Esophagus muscularis mucosa (tissue), 4 donors: ENCODE measurements around the gene FAM180B. TPM values are rescaled to one million over a fixed set of nuclear protein-coding genes. Genes with fewer than 3 reads are reported as not detected.

Experiments used
- DNase-seq: peaks from one replicate; pipeline ENCODE4 v3.0.0-alpha.2; 2017; ENCODE audit errors: extremely low spot score
- H3K27ac ChIP-seq, 4 donors: fragments of 200-600 bp; sonication (generic); replicated peaks in 1 of 4; 1 replicate in 3 of 4; 2 replicates in 1 of 4; pipeline ENCODE4 v1.5.1; 2016 to 2019; ENCODE audit warnings: mild to moderate bottlenecking in 1 of 4
- H3K27me3 ChIP-seq, 4 donors: fragments of 200-600 bp; sonication (generic); one replicate each; pipeline versions ENCODE4 v1.5.1 to v1.6.0; 2016 to 2019
- H3K36me3 ChIP-seq, 4 donors: fragments of 200-600 bp; sonication (generic); one replicate each; pipeline ENCODE4 v1.5.1; 2016 to 2019
- H3K4me1 ChIP-seq, 4 donors: fragments of 200-600 bp; sonication (generic); one replicate each; pipeline ENCODE4 v1.5.1; 2016 to 2019
- H3K4me3 ChIP-seq, 4 donors: fragments of 200-600 bp; sonication (generic); 1 replicate in 2 of 4; 2 replicates in 2 of 4; pipeline ENCODE4 v1.5.1; 2016 to 2019; ENCODE audit warnings: mild to moderate bottlenecking in 4 of 4, moderate library complexity in 1 of 4
- H3K9me3 ChIP-seq, 4 donors: fragments of 200-600 bp; sonication (generic); 1 replicate in 3 of 4; 2 replicates in 1 of 4; pipeline ENCODE4 v1.5.1; 2016 to 2019
- CTCF ChIP-seq, 3 experiments: fragments of 200-600 bp in 2 of 3; fragments of 450-650 bp in 1 of 3; sonication (generic) in 2 of 3; IDR thresholded peaks; one replicate each; pipeline ENCODE4 v1.5.1; 2017 to 2019; ENCODE audit warnings: antibody characterized with exemption in 3 of 3, mild to moderate bottlenecking in 2 of 3, moderate library complexity in 1 of 3
- EP300 ChIP-seq: sonication (generic); formaldehyde crosslinking; IDR thresholded peaks from one replicate; pipeline ENCODE4 v1.6.1; 2017; ENCODE audit warnings: antibody characterized with exemption
- POLR2A ChIP-seq: fragments of 450-650 bp; IDR thresholded peaks from one replicate; pipeline ENCODE4 v1.6.1; 2017; ENCODE audit warnings: antibody characterized with exemption, moderate library complexity, mild to moderate bottlenecking, low read depth
- POLR2AphosphoS5 ChIP-seq, 2 donors: sonication (generic); formaldehyde crosslinking; IDR thresholded peaks; one replicate each; pipeline ENCODE4 v1.6.1; 2017; ENCODE audit warnings: antibody characterized with exemption in 2 of 2
- WGBS: methylation state at CpG from one replicate; pipeline ENCODE4 v1.1.5; 2018; 5-methylcytosine and 5-hydroxymethylcytosine counted together
- intact Hi-C: fragments of 100-400 bp; cut with DNase I; formaldehyde crosslinking; loops from one replicate; pipeline ENCODE4 v1.15.1; 2023
- total RNA-seq, 4 donors: library from RNA; depleted of rRNA; stranded (reverse); fragments of >200 nt; gene quantifications; one replicate each; pipeline versions ENCODE4 v1.1.0 to v1.2.1, GENCODE V29; 2016

Gene FAM180B
- total RNA-seq, 4 donors from 2014 or later = 0.66 to 0.80 TPM; not detected in 2

- no peaks in the 10 kb centered on the region for H3K27me3 ChIP-seq
- no peak overlapping the region for H3K4me3 ChIP-seq
- no peak overlapping the region for H3K27ac ChIP-seq
- intact Hi-C loops = no loop called here
- 77% methylated on average over 3 of the region's 3 CpGs for WGBS
- peaks cover 0 to 26% (median 8%) of the 10 kb centered on the region in 4 donors for H3K36me3 ChIP-seq
- TF ChIP-seq CTCF (IDR thresholded peaks at IDR 0.05) = no peak
- no peak for TF ChIP-seq POLR2AphosphoS5 (IDR thresholded peaks at IDR 0.05)
- TF ChIP-seq POLR2A = no peak
- TF ChIP-seq EP300 = no peak
- H3K4me1 ChIP-seq = peaks cover 0 to 27% (median 3%) of the 10 kb centered on the region in 4 donors
- DNase-seq = no peak
- H3K9me3 ChIP-seq = no peaks in the 10 kb centered on the region
Measured at GRCh38 chr11:47609675-47610074, 23.2 kb downstream of the FAM180B start.

- WGBS = 64% methylated on average over 6 of the region's 6 CpGs
- TF ChIP-seq EP300 (no peak), POLR2A (no peak), POLR2AphosphoS5 (IDR thresholded peaks at IDR 0.05) (no peak), CTCF (IDR thresholded peaks at IDR 0.05) (no peak)
Measured at GRCh38 chr11:47611348-47611794, 24.9 kb downstream of the FAM180B start.

DNA sequence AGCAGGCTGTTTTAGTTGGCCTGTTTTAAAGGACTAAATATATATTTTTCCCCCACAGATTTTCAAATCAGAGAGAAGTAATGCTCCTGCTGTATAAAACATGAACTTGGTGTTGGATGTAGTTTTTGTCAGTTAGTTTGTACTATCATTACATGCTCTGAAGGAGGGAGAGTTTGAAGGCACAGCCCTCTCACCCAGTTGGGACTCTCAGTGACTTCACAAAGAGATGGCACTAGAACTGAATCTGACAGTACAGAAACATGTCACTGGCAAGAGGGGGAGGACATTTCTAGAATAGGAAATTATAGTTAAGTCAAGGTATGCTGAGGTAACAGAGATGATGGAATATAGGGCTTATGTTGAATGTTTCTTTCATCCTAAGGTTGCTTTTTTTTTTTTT is 28.8 kb downstream of the FAM180B start:
- no peaks in the 10 kb centered on the region for H3K27me3 ChIP-seq
- DNase-seq = no peak
- H3K4me3 ChIP-seq = no peak overlapping the region
- TF ChIP-seq CTCF (IDR thresholded peaks at IDR 0.05) (no peak), POLR2AphosphoS5 (IDR thresholded peaks at IDR 0.05) (no peak), POLR2A (no peak), EP300 (no peak)
- H3K9me3 ChIP-seq = no peaks in the 10 kb centered on the region
- peaks cover 0 to 10% (median 8%) of the 10 kb centered on the region in 4 donors for H3K4me1 ChIP-seq
- H3K36me3 ChIP-seq = peaks cover 11 to 39% (median 33%) of the 10 kb centered on the region in 4 donors
- intact Hi-C loops = no loop called here
- H3K27ac ChIP-seq = no peak overlapping the region

More at GRCh38 chr11:47611348-47611794, 24.9 kb downstream of the FAM180B start:
- Histone ChIP-seq H3K4me1 (peaks cover 0 to 20% (median 3%) of the 10 kb centered on the region in 4 donors), H3K27me3 (no peaks in the 10 kb centered on the region), H3K36me3 (peaks cover 0 to 31% (median 8%) of the 10 kb centered on the region in 4 donors), H3K4me3 (no peak overlapping the region), H3K9me3 (no peaks in the 10 kb centered on the region), H3K27ac (no peak overlapping the region)
- no peak for DNase-seq
- intact Hi-C loops = no loop called here

DNA sequence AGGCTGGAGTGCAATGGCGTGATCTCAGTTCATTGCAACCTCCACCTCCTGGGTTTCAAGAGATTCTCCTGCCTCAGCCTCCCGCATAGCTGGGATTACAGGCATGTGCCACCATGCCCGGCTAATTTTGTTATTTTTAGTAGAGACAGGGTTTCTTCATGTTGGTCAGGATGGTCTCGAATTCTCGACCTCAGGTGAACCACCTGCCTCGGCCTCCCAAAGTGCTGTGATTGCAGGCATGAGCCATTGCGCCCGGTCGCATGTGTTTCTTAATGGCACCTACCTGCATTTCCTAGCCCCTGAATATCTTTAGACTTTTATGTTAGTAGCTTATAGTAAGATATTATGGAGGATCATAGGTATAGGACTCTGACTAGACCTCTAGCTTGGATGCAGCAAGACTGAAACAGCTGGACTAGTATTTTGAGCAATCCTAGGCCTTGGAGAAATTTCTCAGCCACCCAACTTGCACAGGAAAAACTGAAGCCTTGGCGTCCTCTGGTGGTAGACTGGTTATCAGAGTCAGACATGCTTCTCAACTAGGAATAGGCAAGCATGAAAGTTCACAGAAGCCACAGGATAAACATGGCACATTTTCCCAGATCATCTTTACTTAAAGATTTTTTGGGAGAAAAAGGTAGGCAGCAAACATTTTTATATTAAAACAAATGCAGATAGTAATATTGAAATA is 30.4 kb downstream of the FAM180B start:
- peak; percentile 39 to 60 (median 51) for TF ChIP-seq CTCF (IDR thresholded peaks at IDR 0.05)
- TF ChIP-seq POLR2A = no peak
- Histone ChIP-seq H3K4me1 (peaks cover 0 to 10% (median 8%) of the 10 kb centered on the region in 4 donors), H3K27ac (no peak overlapping the region), H3K36me3 (peaks cover 25 to 45% (median 42%) of the 10 kb centered on the region in 4 donors), H3K27me3 (no peaks in the 10 kb centered on the region), H3K4me3 (no peak overlapping the region), H3K9me3 (no peaks in the 10 kb centered on the region)
- DNase-seq = no peak
- 88% methylated on average over 10 of the region's 10 CpGs for WGBS
- intact Hi-C loops = no loop called here
